Measurements from ENCODE around the gene ELMO3. TPM values are rescaled to one million over a fixed set of nuclear protein-coding genes. Genes with fewer than 3 reads are reported as not detected.
A peak's percentile ranks its signal among the peaks of the same experiment; 100 is the strongest.

Gene ELMO3
- total and polyA plus RNA-seq, 2 of the 13 experiments (the other 11 are each of a cell fraction or from before 2014, with no cell fraction given): 2.6 to 4.0 TPM

- TF ChIP-seq CSRNP1 (CRISPR knock-in tag; IDR thresholded peaks at IDR 0.05): no peak; the same call in 1 of the 2 replicates
- peak; percentile 95 for TF ChIP-seq HES4 (CRISPR knock-in tag; IDR thresholded peaks at IDR 0.05; ENCODE audit: borderline replicate concordance)
- TF ChIP-seq DPF2 (CRISPR knock-in tag; IDR thresholded peaks at IDR 0.05; ENCODE audit: borderline replicate concordance, low read depth): no peak
- peak; percentile 70; the same call in 1 of the 2 replicates for TF ChIP-seq ZNF766 (CRISPR knock-in tag; IDR thresholded peaks at IDR 0.05; ENCODE audit: borderline replicate concordance)
- TF ChIP-seq RCOR2 (CRISPR knock-in tag; IDR thresholded peaks at IDR 0.05): no peak
- TF ChIP-seq, protein P1, sequence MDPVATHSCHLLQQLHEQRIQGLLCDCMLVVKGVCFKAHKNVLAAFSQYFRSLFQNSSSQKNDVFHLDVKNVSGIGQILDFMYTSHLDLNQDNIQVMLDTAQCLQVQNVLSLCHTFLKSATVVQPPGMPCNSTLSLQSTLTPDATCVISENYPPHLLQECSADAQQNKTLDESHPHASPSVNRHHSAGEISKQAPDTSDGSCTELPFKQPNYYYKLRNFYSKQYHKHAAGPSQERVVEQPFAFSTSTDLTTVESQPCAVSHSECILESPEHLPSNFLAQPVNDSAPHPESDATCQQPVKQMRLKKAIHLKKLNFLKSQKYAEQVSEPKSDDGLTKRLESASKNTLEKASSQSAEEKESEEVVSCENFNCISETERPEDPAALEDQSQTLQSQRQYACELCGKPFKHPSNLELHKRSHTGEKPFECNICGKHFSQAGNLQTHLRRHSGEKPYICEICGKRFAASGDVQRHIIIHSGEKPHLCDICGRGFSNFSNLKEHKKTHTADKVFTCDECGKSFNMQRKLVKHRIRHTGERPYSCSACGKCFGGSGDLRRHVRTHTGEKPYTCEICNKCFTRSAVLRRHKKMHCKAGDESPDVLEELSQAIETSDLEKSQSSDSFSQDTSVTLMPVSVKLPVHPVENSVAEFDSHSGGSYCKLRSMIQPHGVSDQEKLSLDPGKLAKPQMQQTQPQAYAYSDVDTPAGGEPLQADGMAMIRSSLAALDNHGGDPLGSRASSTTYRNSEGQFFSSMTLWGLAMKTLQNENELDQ (CRISPR knock-in tag; IDR thresholded peaks at IDR 0.05; ENCODE audit: borderline replicate concordance): no peak
- no peak for TF ChIP-seq HMGA1 (CRISPR knock-in tag; conservative IDR thresholded peaks at IDR 0.05)
- TF ChIP-seq MAFG (CRISPR knock-in tag; IDR thresholded peaks at IDR 0.05): no peak
- no peak for TF ChIP-seq ZUFSP (CRISPR knock-in tag; IDR thresholded peaks at IDR 0.05; ENCODE audit: borderline replicate concordance)
- TF ChIP-seq, protein P2, sequence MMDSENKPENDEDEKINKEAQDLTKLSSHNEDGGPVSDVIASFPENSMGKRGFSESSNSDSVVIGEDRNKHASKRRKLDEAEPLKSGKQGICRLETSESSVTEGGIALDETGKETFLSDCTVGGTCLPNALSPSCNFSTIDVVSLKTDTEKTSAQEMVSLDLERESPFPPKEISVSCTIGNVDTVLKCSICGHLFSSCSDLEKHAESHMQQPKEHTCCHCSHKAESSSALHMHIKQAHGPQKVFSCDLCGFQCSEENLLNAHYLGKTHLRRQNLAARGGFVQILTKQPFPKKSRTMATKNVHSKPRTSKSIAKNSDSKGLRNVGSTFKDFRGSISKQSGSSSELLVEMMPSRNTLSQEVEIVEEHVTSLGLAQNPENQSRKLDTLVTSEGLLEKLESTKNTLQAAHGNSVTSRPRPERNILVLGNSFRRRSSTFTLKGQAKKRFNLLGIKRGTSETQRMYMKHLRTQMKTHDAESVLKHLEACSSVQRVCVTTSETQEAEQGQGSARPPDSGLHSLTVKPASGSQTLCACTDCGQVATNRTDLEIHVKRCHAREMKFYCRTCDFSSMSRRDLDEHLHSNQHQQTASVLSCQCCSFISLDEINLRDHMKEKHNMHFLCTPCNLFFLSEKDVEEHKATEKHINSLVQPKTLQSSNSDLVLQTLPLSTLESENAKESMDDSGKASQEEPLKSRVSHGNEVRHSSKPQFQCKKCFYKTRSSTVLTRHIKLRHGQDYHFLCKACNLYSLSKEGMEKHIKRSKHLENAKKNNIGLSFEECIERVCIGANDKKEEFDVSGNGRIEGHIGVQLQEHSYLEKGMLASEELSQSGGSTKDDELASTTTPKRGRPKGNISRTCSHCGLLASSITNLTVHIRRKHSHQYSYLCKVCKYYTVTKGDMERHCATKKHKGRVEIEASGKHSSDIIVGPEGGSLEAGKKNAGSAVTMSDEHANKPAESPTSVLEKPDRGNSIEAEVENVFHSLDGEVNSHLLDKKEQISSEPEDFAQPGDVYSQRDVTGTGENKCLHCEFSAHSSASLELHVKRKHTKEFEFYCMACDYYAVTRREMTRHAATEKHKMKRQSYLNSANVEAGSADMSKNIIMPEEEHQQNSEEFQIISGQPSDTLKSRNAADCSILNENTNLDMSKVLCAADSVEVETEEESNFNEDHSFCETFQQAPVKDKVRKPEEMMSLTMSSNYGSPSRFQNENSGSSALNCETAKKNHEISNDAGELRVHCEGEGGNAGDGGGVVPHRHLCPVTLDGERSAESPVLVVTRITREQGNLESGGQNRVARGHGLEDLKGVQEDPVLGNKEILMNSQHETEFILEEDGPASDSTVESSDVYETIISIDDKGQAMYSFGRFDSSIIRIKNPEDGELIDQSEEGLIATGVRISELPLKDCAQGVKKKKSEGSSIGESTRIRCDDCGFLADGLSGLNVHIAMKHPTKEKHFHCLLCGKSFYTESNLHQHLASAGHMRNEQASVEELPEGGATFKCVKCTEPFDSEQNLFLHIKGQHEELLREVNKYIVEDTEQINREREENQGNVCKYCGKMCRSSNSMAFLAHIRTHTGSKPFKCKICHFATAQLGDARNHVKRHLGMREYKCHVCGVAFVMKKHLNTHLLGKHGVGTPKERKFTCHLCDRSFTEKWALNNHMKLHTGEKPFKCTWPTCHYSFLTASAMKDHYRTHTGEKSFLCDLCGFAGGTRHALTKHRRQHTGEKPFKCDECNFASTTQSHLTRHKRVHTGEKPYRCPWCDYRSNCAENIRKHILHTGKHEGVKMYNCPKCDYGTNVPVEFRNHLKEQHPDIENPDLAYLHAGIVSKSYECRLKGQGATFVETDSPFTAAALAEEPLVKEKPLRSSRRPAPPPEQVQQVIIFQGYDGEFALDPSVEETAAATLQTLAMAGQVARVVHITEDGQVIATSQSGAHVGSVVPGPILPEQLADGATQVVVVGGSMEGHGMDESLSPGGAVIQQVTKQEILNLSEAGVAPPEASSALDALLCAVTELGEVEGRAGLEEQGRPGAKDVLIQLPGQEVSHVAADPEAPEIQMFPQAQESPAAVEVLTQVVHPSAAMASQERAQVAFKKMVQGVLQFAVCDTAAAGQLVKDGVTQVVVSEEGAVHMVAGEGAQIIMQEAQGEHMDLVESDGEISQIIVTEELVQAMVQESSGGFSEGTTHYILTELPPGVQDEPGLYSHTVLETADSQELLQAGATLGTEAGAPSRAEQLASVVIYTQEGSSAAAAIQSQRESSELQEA (CRISPR knock-in tag; IDR thresholded peaks at IDR 0.05; ENCODE audit: not compliant biosample characterization): no peak
- no peak for TF ChIP-seq RFX3 (CRISPR knock-in tag; IDR thresholded peaks at IDR 0.05)
- TF ChIP-seq ZNF451 (CRISPR knock-in tag; IDR thresholded peaks at IDR 0.05): 0 out of 2 replicates have a peak, but pooled peaks have one; percentile 19
- TF ChIP-seq ZNF446 (CRISPR knock-in tag; IDR thresholded peaks at IDR 0.05): peak; percentile 86
- TF ChIP-seq KDM3A (CRISPR knock-in tag; IDR thresholded peaks at IDR 0.05; ENCODE audit: low read depth): 0 out of 2 replicates have a peak, but pooled peaks have one; percentile 45
Measured at GRCh38 chr16:67191995-67192681, 6.8 kb upstream of the ELMO3 start, which contains the start of gene E2F4 (continued).

Data from HepG2 (cell line).